PFSK-1 (cell line): ENCODE data around the gene FAM120B.

ENCODE experiments used
- FOXP2 ChIP-seq: optimal IDR thresholded peaks from 2 replicates; pipeline ENCODE3; 2011; ENCODE audit warnings: borderline replicate concordance, control low read depth, inconsistent platforms; ENCODE audit not compliant: insufficient read depth; ENCODE audit errors: extremely low read length, extremely low read depth
- POLR2AphosphoS5 ChIP-seq: IDR thresholded peaks from 2 replicates; pipeline ENCODE4 v1.6.1; 2012; ENCODE audit warnings: low read depth, mild to moderate bottlenecking, control low read depth, low read length, moderate library complexity
- SIN3A ChIP-seq: IDR thresholded peaks from 2 replicates; pipeline ENCODE4 v1.6.1; 2012; ENCODE audit warnings: mild to moderate bottlenecking, low read length, moderate library complexity, borderline replicate concordance; ENCODE audit not compliant: insufficient read depth
- TAF1 ChIP-seq: IDR thresholded peaks from 2 replicates; pipeline ENCODE4 v1.6.1; 2012; ENCODE audit warnings: low read length, control low read depth, borderline replicate concordance; ENCODE audit not compliant: insufficient read depth
- TF ChIP-seq, protein P1 (sequence below), 2 experiments: IDR thresholded peaks; 2 replicates each; pipeline versions ENCODE4 v1.6.1 to v1.8.0; 2011 to 2012; ENCODE audit warnings: low read depth in 2 of 2, low read length in 2 of 2, control low read depth in 1 of 2, inconsistent platforms in 1 of 2, mild to moderate bottlenecking in 1 of 2, moderate library complexity in 1 of 2; ENCODE audit not compliant: insufficient read depth in 1 of 2

FAM120B gene

DNA sequence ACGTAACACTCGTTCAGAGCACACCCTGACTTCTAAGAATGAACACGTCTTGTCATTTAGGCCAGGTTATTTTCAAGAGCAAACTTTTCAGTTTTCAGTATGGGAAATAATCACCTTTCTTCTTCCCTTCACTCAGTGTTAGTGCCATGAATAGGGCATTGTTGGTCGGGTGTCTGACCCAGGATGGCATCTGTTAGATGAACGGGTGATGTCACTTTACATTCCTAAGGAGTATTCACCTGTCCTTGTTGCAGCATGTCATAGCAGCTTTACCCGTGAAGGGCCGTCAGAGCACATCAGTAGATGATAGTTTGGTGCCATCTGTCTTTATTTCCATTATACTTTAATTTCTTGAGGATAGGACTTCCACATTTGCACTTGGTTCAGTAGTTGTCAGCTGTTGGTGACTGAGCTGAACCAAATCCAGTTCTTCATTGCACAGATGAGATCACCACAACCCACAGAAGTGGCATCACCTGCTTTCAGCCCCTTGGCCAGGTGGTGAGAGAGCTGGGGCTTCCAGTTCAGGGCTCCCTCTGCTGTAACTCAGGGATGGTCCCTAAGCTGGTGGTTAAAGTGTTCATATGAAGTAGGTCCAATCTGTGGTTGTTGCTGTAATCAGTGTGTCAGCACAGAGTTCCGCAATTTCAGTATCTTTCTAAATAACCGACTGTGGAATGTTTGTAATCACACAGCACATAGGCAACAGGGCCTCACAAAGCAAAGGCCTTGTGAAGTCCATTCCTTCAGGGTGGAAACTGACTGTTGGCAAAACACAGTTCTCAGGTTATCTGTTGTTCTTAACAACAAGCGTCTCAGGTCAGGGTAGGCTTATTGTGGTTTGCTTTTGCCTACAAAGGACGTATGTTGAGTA lies 68.2 kb downstream of the FAM120B start:
- TF ChIP-seq FOXP2 (no peak), POLR2AphosphoS5 (no peak), TAF1 (no peak), SIN3A (no peak)
- TF ChIP-seq, protein P1, sequence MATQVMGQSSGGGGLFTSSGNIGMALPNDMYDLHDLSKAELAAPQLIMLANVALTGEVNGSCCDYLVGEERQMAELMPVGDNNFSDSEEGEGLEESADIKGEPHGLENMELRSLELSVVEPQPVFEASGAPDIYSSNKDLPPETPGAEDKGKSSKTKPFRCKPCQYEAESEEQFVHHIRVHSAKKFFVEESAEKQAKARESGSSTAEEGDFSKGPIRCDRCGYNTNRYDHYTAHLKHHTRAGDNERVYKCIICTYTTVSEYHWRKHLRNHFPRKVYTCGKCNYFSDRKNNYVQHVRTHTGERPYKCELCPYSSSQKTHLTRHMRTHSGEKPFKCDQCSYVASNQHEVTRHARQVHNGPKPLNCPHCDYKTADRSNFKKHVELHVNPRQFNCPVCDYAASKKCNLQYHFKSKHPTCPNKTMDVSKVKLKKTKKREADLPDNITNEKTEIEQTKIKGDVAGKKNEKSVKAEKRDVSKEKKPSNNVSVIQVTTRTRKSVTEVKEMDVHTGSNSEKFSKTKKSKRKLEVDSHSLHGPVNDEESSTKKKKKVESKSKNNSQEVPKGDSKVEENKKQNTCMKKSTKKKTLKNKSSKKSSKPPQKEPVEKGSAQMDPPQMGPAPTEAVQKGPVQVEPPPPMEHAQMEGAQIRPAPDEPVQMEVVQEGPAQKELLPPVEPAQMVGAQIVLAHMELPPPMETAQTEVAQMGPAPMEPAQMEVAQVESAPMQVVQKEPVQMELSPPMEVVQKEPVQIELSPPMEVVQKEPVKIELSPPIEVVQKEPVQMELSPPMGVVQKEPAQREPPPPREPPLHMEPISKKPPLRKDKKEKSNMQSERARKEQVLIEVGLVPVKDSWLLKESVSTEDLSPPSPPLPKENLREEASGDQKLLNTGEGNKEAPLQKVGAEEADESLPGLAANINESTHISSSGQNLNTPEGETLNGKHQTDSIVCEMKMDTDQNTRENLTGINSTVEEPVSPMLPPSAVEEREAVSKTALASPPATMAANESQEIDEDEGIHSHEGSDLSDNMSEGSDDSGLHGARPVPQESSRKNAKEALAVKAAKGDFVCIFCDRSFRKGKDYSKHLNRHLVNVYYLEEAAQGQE (IDR thresholded peaks at IDR 0.05; ENCODE audit: insufficient read depth in 1 of 2, low read depth in 2 of 2, low read length in 2 of 2): no peak

DNA sequence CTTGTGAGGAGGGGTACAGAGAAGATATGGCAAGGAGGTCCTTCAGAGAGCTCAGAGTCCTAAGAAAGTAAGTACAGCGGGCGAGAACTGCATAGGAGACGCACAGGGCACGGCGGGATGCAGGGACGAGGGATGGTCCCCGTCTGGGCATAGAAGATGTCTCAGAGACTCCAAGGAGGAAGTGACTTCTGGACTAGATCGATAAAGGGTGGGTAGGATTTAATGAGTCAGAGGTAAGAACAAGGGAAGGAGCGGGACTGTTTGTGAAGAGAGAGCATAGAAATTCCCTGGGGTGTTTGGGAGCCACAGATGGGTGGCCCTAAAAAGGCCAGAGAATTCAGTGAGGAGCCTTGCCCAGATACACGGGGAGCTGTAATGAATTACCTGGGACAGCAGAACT lies 69.1 kb downstream of the FAM120B start:
- TF ChIP-seq TAF1 (no peak), SIN3A (no peak), FOXP2 (no peak), POLR2AphosphoS5 (no peak)
- TF ChIP-seq, protein P1 (IDR thresholded peaks at IDR 0.05; ENCODE audit: insufficient read depth in 1 of 2, low read depth in 2 of 2, low read length in 2 of 2): no peak

DNA sequence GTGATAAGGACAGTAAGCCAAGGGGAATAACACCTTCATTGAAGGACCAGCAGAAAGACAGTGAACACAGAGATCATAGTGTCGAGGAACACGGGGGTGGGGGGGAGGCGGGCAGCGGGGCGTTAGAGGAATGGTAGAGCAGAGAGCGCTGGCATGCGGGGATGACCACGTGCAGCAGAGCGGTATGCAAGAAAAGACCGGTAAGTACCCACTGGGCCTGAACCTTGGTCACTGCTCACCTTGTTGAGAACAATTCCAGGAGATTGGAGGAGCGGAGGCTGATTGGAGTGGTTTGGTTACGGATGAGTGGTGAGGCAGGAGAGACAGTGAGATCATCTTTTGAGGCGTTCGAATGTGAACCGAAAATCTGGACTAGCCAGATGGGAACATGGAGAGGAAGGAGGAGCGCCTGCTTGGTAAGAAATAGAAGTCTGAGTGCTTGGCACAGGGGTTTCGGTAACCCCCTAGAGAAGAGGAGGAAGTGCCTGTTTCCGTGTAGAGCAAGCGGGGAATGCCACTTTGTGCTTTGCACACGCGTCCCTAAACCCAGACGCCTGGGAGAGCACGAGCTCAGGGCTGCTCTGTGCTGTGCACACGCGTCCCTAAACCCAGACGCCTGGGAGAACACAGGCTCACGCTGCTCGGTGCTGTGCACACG lies 70.0 kb downstream of the FAM120B start:
- no peak for TF ChIP-seq FOXP2
- TF ChIP-seq POLR2AphosphoS5: no peak
- TF ChIP-seq SIN3A: no peak
- TF ChIP-seq, protein P1 (IDR thresholded peaks at IDR 0.05; ENCODE audit: insufficient read depth in 1 of 2, low read depth in 2 of 2, low read length in 2 of 2): no peak
- no peak for TF ChIP-seq TAF1

DNA sequence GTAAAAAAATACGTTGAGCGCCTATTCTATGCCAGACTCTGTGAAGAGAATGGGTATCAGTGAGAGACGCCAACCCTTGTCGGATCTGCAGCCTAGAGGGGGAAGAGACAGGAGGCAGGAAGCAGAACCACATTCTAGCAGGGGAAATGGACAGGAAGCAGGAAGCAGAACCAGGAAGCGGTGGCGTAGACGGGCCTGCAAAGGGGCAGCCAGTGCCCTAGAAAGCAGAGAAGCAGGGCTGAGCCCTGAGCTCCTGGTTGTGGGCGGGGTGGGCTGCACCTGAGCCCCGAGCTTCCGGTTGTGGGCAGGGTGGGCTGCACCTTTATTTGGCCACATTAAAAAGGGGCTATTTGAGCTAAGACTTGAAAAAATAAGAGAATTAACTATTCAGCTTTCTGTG lies 71.9 kb downstream of the FAM120B start:
- no peak for TF ChIP-seq SIN3A
- TF ChIP-seq TAF1: no peak
- no peak for TF ChIP-seq POLR2AphosphoS5
- no peak for TF ChIP-seq FOXP2
- TF ChIP-seq, protein P1 (IDR thresholded peaks at IDR 0.05; ENCODE audit: insufficient read depth in 1 of 2, low read depth in 2 of 2, low read length in 2 of 2): no peak
